ENCODE results near the gene L3MBTL4.

DNA sequence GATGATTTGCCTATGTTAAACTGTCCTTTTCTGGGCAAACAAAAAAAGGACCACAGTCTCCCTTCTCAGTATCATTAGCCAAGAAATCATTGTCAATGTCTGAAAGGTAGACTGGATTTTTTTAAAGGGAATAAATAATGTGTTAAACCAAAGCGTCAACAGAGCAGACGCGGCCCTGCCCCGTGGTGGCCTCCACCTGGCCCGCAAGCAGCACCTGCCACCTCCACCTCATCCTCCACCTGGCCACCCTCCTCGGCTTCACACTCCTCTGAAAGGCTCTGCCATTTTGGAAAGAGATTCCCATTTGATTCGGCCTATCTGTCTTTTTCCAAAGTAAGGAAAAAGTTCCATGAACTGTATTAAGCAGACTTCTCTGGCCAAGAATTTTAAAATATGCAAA lies 451.4 kb downstream of the L3MBTL4 start:
- TF ChIP-seq, protein P1, sequence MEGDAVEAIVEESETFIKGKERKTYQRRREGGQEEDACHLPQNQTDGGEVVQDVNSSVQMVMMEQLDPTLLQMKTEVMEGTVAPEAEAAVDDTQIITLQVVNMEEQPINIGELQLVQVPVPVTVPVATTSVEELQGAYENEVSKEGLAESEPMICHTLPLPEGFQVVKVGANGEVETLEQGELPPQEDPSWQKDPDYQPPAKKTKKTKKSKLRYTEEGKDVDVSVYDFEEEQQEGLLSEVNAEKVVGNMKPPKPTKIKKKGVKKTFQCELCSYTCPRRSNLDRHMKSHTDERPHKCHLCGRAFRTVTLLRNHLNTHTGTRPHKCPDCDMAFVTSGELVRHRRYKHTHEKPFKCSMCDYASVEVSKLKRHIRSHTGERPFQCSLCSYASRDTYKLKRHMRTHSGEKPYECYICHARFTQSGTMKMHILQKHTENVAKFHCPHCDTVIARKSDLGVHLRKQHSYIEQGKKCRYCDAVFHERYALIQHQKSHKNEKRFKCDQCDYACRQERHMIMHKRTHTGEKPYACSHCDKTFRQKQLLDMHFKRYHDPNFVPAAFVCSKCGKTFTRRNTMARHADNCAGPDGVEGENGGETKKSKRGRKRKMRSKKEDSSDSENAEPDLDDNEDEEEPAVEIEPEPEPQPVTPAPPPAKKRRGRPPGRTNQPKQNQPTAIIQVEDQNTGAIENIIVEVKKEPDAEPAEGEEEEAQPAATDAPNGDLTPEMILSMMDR (IDR thresholded peaks at IDR 0.05): no peak
- no peak for TF ChIP-seq POLR2A (IDR thresholded peaks at IDR 0.05)

Measured in adrenal gland (tissue), 5 donors.